ENCODE data around the gene CDCA3. TPM values are rescaled to one million over a fixed set of nuclear protein-coding genes. Genes with fewer than 3 reads are reported as not detected.

Gene CDCA3
- total and polyA plus RNA-seq, 2 of the 13 experiments (the other 11 are each of a cell fraction or from before 2014, with no cell fraction given) = 32.7 to 56.5 TPM

DNA sequence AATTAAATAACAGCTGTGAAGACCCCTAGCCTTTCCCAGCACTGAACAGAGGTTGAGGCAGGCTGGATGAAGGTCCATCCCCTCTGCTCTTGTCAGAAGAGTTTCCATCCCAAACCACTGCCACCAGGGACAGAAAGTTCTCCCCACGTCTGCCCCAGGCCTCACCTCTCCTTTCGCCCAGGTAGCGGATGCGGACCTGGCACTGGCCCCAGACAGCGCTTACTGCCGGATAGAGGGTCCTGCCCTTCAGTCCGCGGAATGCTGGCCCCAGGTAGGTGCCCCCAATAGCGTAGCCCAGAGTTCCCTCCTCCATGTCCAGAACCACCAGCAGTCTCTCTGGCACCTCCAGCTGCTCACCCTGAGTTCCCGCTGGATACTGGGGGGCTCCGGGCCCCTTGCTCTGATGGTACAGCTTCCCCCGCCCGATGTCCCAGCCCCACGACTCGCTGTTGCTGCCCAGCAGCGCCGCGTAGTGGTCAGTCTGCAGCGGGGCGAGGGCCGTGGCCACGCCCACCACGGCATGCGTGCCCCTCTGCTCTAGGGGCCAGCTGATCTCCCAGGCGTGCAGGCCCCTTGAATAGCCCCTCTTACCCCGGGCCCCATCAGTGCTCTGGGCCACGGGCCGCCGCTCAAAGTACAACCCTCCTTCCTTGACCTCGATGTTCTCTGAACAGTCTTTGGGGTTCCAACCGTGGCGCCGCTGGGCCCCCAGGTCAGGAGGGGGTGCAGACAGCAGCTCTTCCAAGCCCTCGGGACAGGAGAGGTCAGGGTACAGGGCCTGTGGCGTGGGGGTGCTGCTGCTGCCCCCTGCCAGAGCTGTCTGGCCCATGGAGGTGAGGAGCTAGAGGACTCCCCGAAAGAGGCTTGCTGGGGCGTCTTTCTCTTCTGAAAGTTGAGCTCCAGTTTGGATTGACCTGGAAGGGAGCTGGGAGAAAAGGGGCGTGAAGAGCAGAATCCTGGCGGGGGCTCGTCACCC, 21.3 kb upstream of the CDCA3 start (continued):
- TF ChIP-seq CENPT (CRISPR knock-in tag; IDR thresholded peaks at IDR 0.05; ENCODE audit: low read depth) (no peak), FOSL2 (CRISPR knock-in tag; IDR thresholded peaks at IDR 0.05) (peak; percentile 60), ISX (CRISPR knock-in tag; conservative IDR thresholded peaks at IDR 0.05) (no peak), SNAI1 (CRISPR knock-in tag; IDR thresholded peaks at IDR 0.05; ENCODE audit: borderline replicate concordance) (0 out of 2 replicates have a peak, but pooled peaks have one; percentile 70), ZNF296 (CRISPR knock-in tag; conservative IDR thresholded peaks at IDR 0.05) (no peak), ZNF652 (CRISPR knock-in tag; IDR thresholded peaks at IDR 0.05; ENCODE audit: borderline replicate concordance, low read depth) (peak; percentile 79), NFIC (IDR thresholded peaks at IDR 0.05; ENCODE audit: low read length) (no peak), CENPBD1 (CRISPR knock-in tag; IDR thresholded peaks at IDR 0.05; ENCODE audit: borderline replicate concordance, low read depth) (peak; percentile 38; the same call in 1 of the 2 replicates), HNF4G (IDR thresholded peaks at IDR 0.05; ENCODE audit: borderline replicate concordance, low read depth, low read length) (no peak; the same call in 1 of the 2 replicates), HNF4G (CRISPR knock-in tag; IDR thresholded peaks at IDR 0.05; ENCODE audit: borderline replicate concordance, low read depth) (no peak), ZNF343 (CRISPR knock-in tag; IDR thresholded peaks at IDR 0.05) (0 out of 2 replicates have a peak, but pooled peaks have one; percentile 69), PHF21A (CRISPR knock-in tag; IDR thresholded peaks at IDR 0.05) (peak; percentile 77), ATF2 (CRISPR knock-in tag; IDR thresholded peaks at IDR 0.05) (peak; percentile 25; the same call in 1 of the 2 replicates), GATAD1 (CRISPR knock-in tag; IDR thresholded peaks at IDR 0.05) (peak; percentile 78; the same call in 1 of the 2 replicates), JARID2 (CRISPR knock-in tag; IDR thresholded peaks at IDR 0.05; ENCODE audit: insufficient replicate concordance) (no peak), HIC2 (CRISPR knock-in tag; IDR thresholded peaks at IDR 0.05; ENCODE audit: low read depth) (no peak), NPAS2 (CRISPR knock-in tag; IDR thresholded peaks at IDR 0.05; ENCODE audit: borderline replicate concordance) (no peak), HOXA7 (CRISPR knock-in tag; IDR thresholded peaks at IDR 0.05) (peak; percentile 81), ZBTB1 (CRISPR knock-in tag; IDR thresholded peaks at IDR 0.05; ENCODE audit: borderline replicate concordance) (0 out of 2 replicates have a peak, but pooled peaks have one; percentile 27)
- TF ChIP-seq, protein P1, sequence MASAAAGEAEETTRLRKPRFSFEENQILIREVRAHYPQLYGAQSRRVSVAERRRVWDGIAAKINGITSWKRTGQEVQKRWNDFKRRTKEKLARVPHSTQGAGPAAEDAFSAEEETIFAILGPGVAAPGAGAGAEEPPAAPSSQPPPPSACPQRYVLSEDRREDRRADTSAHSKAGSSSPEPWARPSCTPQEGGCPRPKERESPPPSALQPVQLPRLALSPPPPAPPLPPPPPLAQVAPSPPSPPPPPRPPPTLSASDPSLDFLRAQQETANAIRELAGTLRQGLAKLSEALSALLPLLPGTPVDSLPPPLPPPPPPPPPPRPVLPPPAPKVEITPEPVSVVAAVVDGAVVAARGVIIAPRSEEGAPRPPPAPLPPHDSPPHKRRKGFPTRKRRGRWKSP (CRISPR knock-in tag; IDR thresholded peaks at IDR 0.05) = peak; percentile 81
- TF ChIP-seq, protein P2, sequence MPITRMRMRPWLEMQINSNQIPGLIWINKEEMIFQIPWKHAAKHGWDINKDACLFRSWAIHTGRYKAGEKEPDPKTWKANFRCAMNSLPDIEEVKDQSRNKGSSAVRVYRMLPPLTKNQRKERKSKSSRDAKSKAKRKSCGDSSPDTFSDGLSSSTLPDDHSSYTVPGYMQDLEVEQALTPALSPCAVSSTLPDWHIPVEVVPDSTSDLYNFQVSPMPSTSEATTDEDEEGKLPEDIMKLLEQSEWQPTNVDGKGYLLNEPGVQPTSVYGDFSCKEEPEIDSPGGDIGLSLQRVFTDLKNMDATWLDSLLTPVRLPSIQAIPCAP (CRISPR knock-in tag; IDR thresholded peaks at IDR 0.05; ENCODE audit: low read depth) = no peak
- TF ChIP-seq, protein P3, sequence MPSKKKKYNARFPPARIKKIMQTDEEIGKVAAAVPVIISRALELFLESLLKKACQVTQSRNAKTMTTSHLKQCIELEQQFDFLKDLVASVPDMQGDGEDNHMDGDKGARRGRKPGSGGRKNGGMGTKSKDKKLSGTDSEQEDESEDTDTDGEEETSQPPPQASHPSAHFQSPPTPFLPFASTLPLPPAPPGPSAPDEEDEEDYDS (CRISPR knock-in tag; IDR thresholded peaks at IDR 0.05) = peak; percentile 56; the same call in 1 of the 2 replicates

Measured in HepG2 (cell line).